Stimulated activated CD4-positive, alpha-beta T cell treated with anti-CD3 and anti-CD28 coated beads, Interleukin-2, amount 100 ng/mL, for 4 hours (primary cell): ENCODE results near the gene USP36.
"Not testable (repeated sequence)": the region's sequence is repeated elsewhere in the genome, so short reads cannot be mapped to it uniquely, and the experiment has no call there.

Source experiments
- DNase-seq: peaks from one replicate; pipeline ENCODE4 v3.0.0-alpha.2; 2020; ENCODE audit warnings: low read depth

The USP36 gene

GRCh38 chr17:78766225-78766624 is 74.4 kb downstream of the USP36 start:
- DNase-seq = no peak

GRCh38 chr17:78765821-78766220 is 74.8 kb downstream of the USP36 start:
- no peak for DNase-seq

- DNase-seq = no peak
Measured at GRCh38 chr17:78764871-78765270, 75.7 kb downstream of the USP36 start.

GRCh38 chr17:78763561-78763960 is 77.1 kb downstream of the USP36 start:
- no peak for DNase-seq

GRCh38 chr17:78761789-78762406 is 78.7 kb downstream of the USP36 start:
- no peak for DNase-seq

- no peak for DNase-seq
Measured at GRCh38 chr17:78759969-78760352, 80.7 kb downstream of the USP36 start.

- no peak for DNase-seq
Measured at GRCh38 chr17:78759203-78759968, 81.2 kb downstream of the USP36 start.

GRCh38 chr17:78753316-78754250 is 87.0 kb downstream of the USP36 start:
- DNase-seq = no peak

- DNase-seq = no peak
Measured at GRCh38 chr17:78751447-78752161, 89.0 kb downstream of the USP36 start.

- DNase-seq = not testable (repeated sequence)
Measured at GRCh38 chr17:78751000-78751399, 89.6 kb downstream of the USP36 start.

GRCh38 chr17:78748730-78749317 is 91.8 kb downstream of the USP36 start:
- DNase-seq = peak; percentile 62

- DNase-seq = no peak
Measured at GRCh38 chr17:78748048-78748729, 92.4 kb downstream of the USP36 start.

GRCh38 chr17:78747488-78747887 is 93.1 kb downstream of the USP36 start:
- DNase-seq = no peak

GRCh38 chr17:78746949-78747269 is 93.7 kb downstream of the USP36 start:
- no peak for DNase-seq

- DNase-seq = no peak
Measured at GRCh38 chr17:78746263-78746948, 94.2 kb downstream of the USP36 start.
